GM21723 (cell line): ENCODE data around the gene CYP27A1.

Experiments used
- ATAC-seq: cut with Tn5 transposase; IDR thresholded peaks from one replicate; pipeline ENCODE4 v1.9.1; 2021; ENCODE audit warnings: mild to moderate bottlenecking, moderate library complexity; ENCODE audit not compliant: unreplicated experiment

The CYP27A1 gene

DNA sequence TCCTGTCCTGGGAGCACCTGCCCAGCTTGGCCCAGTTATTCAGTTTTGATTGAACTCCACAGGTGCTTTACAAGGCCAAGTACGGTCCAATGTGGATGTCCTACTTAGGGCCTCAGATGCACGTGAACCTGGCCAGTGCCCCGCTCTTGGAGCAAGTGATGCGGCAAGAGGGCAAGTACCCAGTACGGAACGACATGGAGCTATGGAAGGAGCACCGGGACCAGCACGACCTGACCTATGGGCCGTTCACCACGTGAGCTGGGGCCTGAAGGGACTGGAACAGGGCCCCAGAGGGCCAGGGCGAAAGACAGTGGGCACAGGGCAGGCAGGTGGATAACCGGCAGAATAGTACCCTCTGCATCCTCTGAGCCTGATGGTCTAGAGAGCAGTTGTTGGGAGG is 27.6 kb downstream of the CYP27A1 start:
- no peak for ATAC-seq

- ATAC-seq: no peak
Measured at GRCh38 chr2:218810256-218810655, 28.3 kb downstream of the CYP27A1 start.

DNA sequence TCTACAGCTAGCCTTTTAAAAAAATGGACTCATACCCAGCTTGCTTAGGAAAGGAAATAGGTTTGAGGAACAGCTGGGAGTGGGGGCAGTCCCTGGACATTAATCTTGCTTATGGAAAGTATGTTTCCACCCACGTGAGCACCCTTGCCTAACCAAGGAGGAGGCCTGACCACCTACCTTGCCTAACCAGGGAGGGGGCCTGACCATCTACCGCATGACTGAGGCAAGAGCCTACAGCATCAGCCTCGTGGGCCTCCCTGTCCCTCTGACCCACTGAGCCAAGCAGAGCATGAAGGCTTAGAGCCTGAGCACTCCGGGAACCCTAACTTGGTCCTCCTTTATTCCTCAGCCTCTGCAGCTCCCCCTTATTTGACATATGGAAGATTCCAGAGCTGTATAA is 29.4 kb downstream of the CYP27A1 start:
- no peak for ATAC-seq

- no peak for ATAC-seq
Measured at GRCh38 chr2:218812096-218812815, 30.3 kb downstream of the CYP27A1 start.

GRCh38 chr2:218812861-218813260 is 30.9 kb downstream of the CYP27A1 start:
- no peak for ATAC-seq

DNA sequence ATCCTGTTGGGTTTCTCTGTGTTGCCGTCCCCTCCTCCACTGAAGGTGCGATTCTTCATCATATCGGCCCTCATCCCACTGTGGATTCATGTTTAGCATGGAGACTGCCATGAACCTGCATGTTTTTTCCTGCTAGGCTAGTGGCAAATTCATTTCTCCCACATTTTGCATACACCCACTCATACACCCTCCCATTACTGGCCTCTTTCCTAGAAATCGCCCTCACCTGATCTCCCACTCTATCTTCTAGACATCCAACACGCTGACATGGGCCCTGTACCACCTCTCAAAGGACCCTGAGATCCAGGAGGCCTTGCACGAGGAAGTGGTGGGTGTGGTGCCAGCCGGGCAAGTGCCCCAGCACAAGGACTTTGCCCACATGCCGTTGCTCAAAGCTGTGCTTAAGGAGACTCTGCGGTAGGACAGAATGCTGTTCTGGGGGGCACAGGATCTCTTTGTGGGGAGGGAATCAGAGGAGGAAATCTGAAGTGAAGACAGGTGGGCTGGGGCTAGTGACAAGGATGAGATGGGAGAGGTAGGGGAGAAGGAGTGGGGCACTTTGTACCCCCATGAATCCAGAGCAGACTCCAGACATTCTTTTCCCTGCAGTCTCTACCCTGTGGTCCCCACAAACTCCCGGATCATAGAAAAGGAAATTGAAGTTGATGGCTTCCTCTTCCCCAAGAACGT is 32.0 kb downstream of the CYP27A1 start:
- ATAC-seq: no peak

DNA sequence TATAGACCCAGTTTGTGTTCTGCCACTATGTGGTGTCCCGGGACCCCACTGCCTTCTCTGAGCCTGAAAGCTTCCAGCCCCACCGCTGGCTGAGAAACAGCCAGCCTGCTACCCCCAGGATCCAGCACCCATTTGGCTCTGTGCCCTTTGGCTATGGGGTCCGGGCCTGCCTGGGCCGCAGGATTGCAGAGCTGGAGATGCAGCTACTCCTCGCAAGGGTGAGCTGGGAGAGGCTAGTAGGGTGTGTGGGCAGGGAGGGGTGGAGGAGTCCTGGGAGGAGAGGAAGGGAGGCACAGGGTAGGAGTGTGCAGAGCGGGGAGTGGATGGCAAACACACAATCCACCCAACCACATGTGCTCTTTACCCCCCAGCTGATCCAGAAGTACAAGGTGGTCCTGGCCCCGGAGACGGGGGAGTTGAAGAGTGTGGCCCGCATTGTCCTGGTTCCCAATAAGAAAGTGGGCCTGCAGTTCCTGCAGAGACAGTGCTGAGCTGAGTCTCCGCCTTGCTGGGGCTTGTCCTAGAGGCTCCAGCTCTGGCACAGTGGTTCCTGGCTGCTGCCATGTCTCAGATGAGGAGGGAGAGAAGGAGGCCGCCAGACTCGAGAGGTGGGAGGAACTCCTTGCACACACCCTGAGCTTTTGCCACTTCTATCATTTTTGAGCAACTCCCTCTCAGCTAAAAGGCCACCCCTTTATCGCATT is 32.7 kb downstream of the CYP27A1 start:
- ATAC-seq: no peak

GRCh38 chr2:218815244-218815637 is 33.3 kb downstream of the CYP27A1 start:
- ATAC-seq: no peak

GRCh38 chr2:218815649-218816048 is 33.7 kb downstream of the CYP27A1 start:
- ATAC-seq: no peak

GRCh38 chr2:218816561-218817011 is 34.6 kb downstream of the CYP27A1 start:
- ATAC-seq: no peak

- no peak for ATAC-seq
Measured at GRCh38 chr2:218819093-218819492, 37.1 kb downstream of the CYP27A1 start.

DNA sequence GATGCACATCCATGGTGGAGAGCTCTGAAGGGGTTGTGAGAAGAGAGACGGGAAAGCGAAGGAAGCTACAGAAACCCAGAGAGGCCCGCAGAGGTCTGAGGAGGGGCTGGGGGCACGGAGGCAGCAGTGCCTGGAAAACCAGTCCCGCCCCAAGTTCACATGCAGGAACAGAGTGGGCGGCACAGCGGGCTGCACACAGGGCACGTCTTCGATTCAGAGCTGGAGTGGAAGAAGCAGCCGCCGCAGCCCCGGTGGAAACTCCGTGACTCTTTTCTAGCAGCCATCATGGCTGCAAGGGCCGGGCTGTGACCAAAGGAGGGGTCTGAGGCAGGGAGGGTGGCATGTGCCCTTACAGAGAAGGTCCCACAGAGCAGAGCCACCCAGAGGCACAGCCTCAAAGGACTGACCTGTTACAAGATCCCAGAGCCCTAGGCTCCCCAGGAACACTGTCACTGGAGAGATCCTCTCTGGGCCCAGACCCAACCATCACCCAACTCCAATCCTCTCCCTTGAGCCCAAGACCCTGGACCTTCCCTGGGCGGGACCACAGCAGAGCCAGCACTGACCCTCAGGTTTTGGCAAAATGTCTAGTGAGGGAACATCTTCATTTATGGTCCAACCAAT is 38.9 kb downstream of the CYP27A1 start:
- no peak for ATAC-seq

- ATAC-seq: no peak
Measured at GRCh38 chr2:218821605-218822211, 39.8 kb downstream of the CYP27A1 start.

- no peak for ATAC-seq
Measured at GRCh38 chr2:218822622-218823021, 40.7 kb downstream of the CYP27A1 start.

GRCh38 chr2:218823196-218823855 is 41.4 kb downstream of the CYP27A1 start:
- ATAC-seq: no peak

DNA sequence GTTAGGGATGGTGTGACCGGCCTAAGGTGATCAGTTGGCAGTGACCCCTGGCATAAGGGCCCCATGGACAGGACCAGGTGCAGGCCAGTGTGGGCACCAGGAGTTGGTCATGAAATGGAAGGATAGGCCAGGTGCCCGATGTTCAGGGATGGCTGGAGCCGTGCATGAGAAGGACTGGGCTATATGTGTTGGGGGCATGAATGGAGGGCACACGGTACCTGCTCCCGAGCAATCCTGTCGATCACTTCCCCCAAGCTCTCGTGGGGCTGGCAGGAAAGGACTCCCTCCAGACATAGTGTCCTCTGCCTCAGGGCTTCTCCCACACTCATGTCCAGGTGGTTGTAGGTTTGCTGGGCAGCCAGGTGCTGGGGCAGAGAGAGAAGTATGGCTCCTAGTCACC is 42.1 kb downstream of the CYP27A1 start:
- ATAC-seq: no peak

GRCh38 chr2:218826791-218827190 is 44.8 kb downstream of the CYP27A1 start:
- ATAC-seq: no peak

DNA sequence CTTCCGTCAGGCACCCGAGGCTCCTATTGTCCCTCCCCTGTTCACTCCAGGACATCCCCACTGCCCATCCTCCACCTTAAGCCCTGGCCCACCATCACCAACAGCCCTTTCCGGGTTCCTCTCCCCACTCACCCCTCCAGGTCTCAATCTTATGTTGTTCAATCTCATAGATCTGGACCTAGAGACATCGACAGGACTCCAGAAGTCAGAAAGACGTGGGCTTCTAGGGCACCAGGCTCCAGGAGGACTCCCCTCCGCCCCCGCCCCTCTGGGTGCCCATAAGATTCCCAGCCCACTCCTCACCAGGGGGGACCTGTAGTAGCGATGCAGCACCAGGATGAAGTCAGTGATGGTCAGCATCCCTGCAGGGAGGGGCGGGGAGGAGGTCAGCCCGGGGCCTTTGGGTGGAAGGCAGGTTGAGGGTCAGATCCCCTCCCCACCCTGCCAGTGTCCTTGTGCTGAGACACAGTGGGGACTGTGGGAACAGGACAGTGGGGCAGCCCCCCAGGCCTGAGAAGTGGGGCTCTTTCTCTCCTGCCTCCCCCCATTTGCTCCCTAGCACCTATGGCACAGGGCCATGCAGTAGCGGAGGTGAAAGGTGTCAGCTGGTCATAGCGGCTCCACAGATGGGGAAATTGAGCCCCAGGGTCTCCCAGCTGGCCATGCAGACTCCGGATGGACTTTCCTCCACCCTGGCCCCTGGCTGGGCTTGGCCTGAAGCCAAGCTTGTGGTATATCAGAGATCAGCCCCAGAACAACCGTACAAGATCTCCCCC is 45.9 kb downstream of the CYP27A1 start:
- ATAC-seq: no peak

GRCh38 chr2:218828477-218828778 is 46.5 kb downstream of the CYP27A1 start:
- ATAC-seq: no peak

GRCh38 chr2:218829868-218830451 is 48.0 kb downstream of the CYP27A1 start:
- ATAC-seq: no peak
